ENCODE data around the gene NTM.

GRCh38 chr11:131704682-131705081 lies 334.3 kb downstream of the NTM start:
- TF ChIP-seq CTCF (IDR thresholded peaks at IDR 0.05): no peak
- no peak for TF ChIP-seq POLR2A (IDR thresholded peaks at IDR 0.05)
